ENCODE results near the gene RPL34. TPM values are rescaled to one million over a fixed set of nuclear protein-coding genes. Genes with fewer than 3 reads are reported as not detected.

RPL34 gene
- polyA plus RNA-seq, 3 donors from 2014 or later = 1,657 to 2,419 (median 1,809) TPM

- H3K27me3 Mint-ChIP-seq (ENCODE audit: low read depth in 3 of 3) = no peaks in the 10 kb centered on the region
- H3K4me1 Mint-ChIP-seq = no peaks in the 10 kb centered on the region
- no peak for DNase-seq
- no peak overlapping the region for H3K4me3 Mint-ChIP-seq
- peaks cover 0 to 19% (median 12%) of the 10 kb centered on the region in 3 donors for H3K36me3 Mint-ChIP-seq
- no peak overlapping the region for H3K27ac Mint-ChIP-seq
- H3K9me3 Mint-ChIP-seq = no peaks in the 10 kb centered on the region
Observed at GRCh38 chr4:108637856-108638255, 17.5 kb downstream of the RPL34 start.

GRCh38 chr4:108644237-108644636, 23.9 kb downstream of the RPL34 start:
- Mint-ChIP-seq H3K36me3 (no peaks in the 10 kb centered on the region), H3K9me3 (no peaks in the 10 kb centered on the region), H3K4me1 (peaks cover 0 to 2% of the 10 kb centered on the region in 2 donors), H3K4me3 (no peak overlapping the region), H3K27ac (no peak overlapping the region), H3K27me3 (ENCODE audit: low read depth in 3 of 3) (no peaks in the 10 kb centered on the region)
- DNase-seq = no peak

GRCh38 chr4:108646706-108647105, 26.3 kb downstream of the RPL34 start:
- no peak overlapping the region for H3K4me3 Mint-ChIP-seq
- DNase-seq = no peak
- H3K27ac Mint-ChIP-seq = no peak overlapping the region
- peaks cover 22 to 25% of the 10 kb centered on the region in 2 donors for H3K4me1 Mint-ChIP-seq
- H3K9me3 Mint-ChIP-seq = no peaks in the 10 kb centered on the region
- no peaks in the 10 kb centered on the region for H3K36me3 Mint-ChIP-seq
- H3K27me3 Mint-ChIP-seq (ENCODE audit: low read depth in 3 of 3) = peaks cover 5 to 6% (median 6%) of the 10 kb centered on the region in 3 donors

- Mint-ChIP-seq H3K4me3 (peak overlapping the region; percentile 91 to 96 (median 93)), H3K36me3 (no peaks in the 10 kb centered on the region), H3K27me3 (ENCODE audit: low read depth in 3 of 3) (peaks cover 5 to 6% (median 6%) of the 10 kb centered on the region in 3 donors), H3K27ac (peak overlapping the region; percentile 94 to 99 (median 96)), H3K9me3 (no peaks in the 10 kb centered on the region), H3K4me1 (peaks cover 40 to 53% of the 10 kb centered on the region in 2 donors)
- DNase-seq = no peak
Observed at GRCh38 chr4:108649863-108650211, 29.5 kb downstream of the RPL34 start.

GRCh38 chr4:108650212-108651013, 30.0 kb downstream of the RPL34 start, which contains the start of gene OSTC:
OSTC (plus strand) TSS chr4:108650599; CDS start chr4:108650656, 57 bp downstream.
- H3K27me3 Mint-ChIP-seq (ENCODE audit: low read depth in 3 of 3) = peaks cover 5 to 6% (median 6%) of the 10 kb centered on the region in 3 donors
- H3K4me3 Mint-ChIP-seq = peak within 1 kb of the TSS; percentile 91 to 96 (median 93)
- peak within 1 kb of the TSS; percentile 94 to 99 (median 96) for H3K27ac Mint-ChIP-seq
- H3K9me3 Mint-ChIP-seq = no peaks in the 10 kb centered on the region
- H3K4me1 Mint-ChIP-seq = peaks cover 40 to 53% of the 10 kb centered on the region in 2 donors
- no peaks in the 10 kb centered on the region for H3K36me3 Mint-ChIP-seq
- DNase-seq = peak; percentile 93 to 95 (median 94)

- peak overlapping the region; percentile 91 to 96 (median 93) for H3K4me3 Mint-ChIP-seq
- peak in 2 of 3 donors; percentile 2 to 8 for DNase-seq
- H3K27ac Mint-ChIP-seq = peak overlapping the region; percentile 94 to 99 (median 96)
- H3K36me3 Mint-ChIP-seq = no peaks in the 10 kb centered on the region
- H3K9me3 Mint-ChIP-seq = no peaks in the 10 kb centered on the region
- H3K4me1 Mint-ChIP-seq = peaks cover 40 to 53% of the 10 kb centered on the region in 2 donors
- peaks cover 5 to 6% (median 6%) of the 10 kb centered on the region in 3 donors for H3K27me3 Mint-ChIP-seq (ENCODE audit: low read depth in 3 of 3)
Observed at GRCh38 chr4:108651014-108651791, 30.8 kb downstream of the RPL34 start.

GRCh38 chr4:108662629-108663028, 42.3 kb downstream of the RPL34 start:
- DNase-seq = no peak
- Mint-ChIP-seq H3K27me3 (ENCODE audit: low read depth in 3 of 3) (peaks cover 0 to 1% (median 0%) of the 10 kb centered on the region in 3 donors), H3K27ac (no peak overlapping the region), H3K4me1 (peaks cover 0 to 6% of the 10 kb centered on the region in 2 donors), H3K36me3 (peaks cover 10 to 38% (median 24%) of the 10 kb centered on the region in 3 donors), H3K4me3 (no peak overlapping the region), H3K9me3 (no peaks in the 10 kb centered on the region)

GRCh38 chr4:108674356-108674977, 54.1 kb downstream of the RPL34 start:
- Mint-ChIP-seq H3K9me3 (no peaks in the 10 kb centered on the region), H3K4me1 (no peaks in the 10 kb centered on the region), H3K36me3 (peaks cover 17 to 33% (median 24%) of the 10 kb centered on the region in 3 donors), H3K27ac (no peak overlapping the region), H3K4me3 (no peak overlapping the region), H3K27me3 (ENCODE audit: low read depth in 3 of 3) (no peaks in the 10 kb centered on the region)
- DNase-seq = no peak

Other genes with a start within 250 kb of the RPL34 start
- gene OSTC, start 30.0 kb downstream of the RPL34 start, polyA plus RNA-seq = 100 to 1,000 TPM; 152 to 257 (median 182) TPM
- not detected for gene ETNPPL, start 142.5 kb downstream of the RPL34 start, polyA plus RNA-seq